ENCODE results near the gene PUSL1.
A peak's percentile ranks its signal among the peaks of the same experiment; 100 is the strongest.

PUSL1 gene

DNA sequence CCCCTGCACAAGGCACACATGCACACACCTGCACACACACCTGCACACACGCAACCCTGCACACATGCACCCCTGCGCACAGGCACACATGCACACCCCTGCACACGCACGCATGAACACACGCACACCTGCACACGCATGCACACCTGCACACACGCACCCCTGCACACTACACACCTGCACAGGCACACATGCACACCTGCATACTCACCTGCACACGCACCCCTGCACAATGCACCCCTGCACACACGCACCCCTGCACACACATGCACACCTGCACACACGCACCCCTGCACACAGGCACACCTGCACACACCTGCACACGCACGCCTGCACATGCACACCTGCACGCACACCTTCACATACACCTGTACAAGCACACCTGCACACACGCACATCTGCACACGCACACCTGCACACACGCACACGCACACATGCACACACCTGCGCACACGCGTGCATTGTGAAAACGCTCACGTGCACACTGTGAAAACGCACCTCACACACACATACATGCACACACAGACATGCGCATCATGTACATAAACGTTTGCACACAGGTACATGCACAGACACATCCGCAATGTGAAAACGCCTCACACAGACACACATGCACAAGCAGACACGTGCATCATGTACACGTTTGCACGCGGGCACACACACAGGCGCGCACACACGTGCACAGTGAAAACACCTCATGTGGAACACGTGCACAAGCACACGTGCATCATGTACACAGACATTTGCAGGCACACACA, 32.6 kb downstream of the PUSL1 start:
- DNase-seq (ENCODE audit: low spot score) = no peak

DNA sequence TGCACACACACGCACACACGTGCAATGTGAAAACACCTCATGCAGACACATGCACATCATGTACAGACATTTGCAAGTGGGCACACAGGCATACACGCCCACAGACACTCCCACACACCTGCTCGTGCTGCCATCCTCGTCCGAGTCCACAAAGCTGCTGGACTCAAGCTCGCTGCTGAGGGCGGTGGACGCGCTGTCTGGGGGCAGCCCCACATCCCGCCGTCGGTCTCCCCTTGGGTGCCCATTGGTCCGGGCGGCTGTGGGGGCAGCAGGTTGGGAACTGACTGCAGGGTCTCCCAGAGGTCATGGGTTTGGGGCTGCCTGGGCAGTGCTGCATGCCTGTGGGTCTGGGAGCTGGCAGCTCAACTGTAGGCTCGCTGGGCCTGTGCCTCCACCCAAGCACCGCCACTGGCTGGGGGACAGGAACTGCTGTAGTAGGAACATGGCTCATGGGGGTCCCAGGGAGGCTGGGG, 33.2 kb downstream of the PUSL1 start:
- DNase-seq (ENCODE audit: low spot score) = no peak

DNA sequence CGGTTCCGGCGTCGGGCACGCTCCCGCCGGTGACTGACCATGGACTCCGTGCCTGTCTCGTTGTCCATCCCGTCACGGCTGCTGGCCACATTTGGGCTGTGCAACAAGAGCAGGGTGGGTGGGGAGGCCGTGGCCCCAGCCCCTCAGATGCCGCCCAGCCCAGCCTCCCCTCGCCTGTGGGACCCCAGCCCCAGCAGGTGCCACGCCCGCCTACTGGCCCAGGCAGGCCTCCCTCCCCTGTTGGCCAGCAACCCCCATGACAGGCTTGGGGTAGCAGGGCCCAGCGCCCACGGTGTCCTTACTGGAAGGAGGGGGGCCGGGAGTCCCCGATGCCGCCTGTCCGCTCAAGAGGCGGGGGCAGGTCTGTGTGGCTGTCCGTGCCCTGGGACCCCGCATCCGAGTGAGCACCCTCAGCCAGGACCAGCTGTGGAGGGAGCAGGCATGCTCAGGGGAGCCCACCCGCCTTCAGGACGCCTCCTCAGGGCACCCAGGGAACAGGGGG, 33.7 kb downstream of the PUSL1 start:
- no peak for DNase-seq (ENCODE audit: low spot score)

DNA sequence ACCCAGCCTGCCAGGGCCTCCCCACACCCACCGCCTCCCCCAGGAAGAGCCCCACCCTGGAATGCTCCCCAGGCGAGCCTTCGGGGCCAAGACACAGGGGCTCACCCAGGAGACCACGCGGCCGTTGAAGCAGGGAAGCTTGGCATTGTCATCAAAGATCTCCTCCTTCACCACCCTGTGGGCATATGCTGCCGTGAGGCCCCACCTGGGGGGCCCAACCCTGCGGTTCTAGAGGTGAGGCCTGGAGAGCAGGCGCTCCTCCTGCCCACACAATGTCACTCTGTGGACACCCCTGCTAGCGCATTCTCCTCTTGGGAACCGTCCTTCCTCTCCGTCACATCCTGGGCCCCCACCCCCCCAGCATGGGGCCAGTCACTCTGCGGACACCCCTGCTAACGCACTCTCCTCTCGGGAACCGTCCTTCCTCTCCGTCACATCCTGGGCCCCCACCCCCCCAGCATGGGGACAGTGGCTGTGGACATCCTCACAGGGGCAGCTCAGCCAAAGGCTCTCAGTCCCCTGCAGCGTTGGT, 34.3 kb downstream of the PUSL1 start:
- no peak for DNase-seq (ENCODE audit: low spot score)

DNA sequence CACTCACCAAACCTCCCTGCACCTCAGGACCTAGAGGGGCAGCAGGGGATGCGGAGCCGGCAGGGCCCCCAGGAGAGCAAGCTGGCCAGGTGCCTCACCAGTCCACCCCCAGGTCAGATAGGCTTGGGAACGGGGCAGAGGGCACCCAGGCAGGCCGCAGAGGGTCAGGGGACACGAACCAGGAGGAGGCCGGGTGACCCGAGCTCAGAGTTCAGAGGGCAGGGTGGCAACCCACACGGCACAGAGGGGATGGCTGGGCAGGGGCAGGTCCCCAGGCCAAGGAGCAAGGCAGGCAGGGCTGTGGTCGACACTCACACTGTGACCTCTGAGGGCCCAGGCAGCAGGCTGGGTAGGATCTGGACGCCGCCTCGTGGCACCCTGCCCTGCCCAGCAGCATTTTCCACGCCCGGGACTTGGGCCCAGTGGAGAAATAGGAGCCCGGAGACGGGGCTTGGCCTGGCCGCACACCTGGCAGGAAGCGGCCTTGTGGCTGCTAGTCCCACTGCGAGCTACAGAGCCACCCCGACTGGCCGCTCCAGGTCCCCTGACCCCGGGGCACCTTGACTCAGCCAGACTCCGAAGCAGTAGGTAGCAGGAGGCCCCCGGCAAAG, 35.5 kb downstream of the PUSL1 start:
- no peak for DNase-seq (ENCODE audit: low spot score)

DNA sequence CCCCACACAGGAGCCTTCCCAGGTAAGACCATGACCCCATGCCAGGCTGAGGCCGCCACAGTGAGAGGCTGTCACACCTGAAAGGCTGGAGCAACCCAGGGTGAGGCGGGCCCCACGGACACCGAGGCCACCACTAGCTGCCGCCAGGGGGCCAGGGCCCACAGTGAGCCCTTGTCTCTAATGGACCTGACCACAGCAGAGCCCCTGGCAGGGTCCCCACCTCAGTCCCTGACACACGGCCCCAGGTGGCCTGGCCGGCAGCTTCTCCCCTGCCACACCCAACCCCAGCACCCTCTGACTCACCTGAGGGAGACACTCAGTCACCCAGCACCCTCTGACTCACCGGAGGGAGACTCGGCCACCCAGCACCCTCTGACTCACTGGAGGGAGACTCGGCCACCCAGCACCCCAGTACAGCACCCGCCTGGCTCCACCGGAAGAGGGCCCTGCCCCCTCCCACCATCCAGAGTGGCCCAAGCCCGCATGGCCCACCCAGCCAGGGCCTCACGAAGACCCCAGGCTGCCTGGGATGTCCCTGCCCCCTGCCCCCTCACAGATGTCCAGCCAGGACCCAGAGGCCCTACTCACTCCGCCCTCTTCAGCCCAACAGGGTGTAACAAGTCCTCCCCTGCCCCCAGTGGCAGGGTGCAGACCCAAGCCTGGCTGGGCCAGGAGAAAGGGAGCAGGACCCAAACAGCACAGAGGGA, 36.4 kb downstream of the PUSL1 start:
- peak; percentile 30 for DNase-seq (ENCODE audit: low spot score)

DNA sequence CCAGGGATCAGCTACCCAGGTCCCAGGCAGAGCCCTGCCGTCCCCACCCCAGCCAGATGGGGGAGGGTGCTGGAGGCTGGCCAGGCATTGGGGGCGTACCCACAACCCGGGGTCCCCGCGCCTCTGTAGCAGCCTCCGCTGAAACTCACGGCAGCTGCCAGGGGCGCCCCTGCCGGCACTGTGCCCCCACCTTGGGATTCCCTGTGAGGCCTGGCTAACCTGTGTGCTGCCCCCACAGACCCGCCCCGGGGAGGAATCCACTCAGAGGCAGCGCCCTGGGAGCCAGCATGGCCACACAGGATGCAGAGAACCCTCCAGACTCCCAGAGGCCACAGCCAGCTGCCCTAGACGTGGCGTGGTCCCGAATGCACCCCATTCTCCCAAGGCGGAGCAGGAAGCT, 37.0 kb downstream of the PUSL1 start:
- DNase-seq (ENCODE audit: low spot score) = no peak

DNA sequence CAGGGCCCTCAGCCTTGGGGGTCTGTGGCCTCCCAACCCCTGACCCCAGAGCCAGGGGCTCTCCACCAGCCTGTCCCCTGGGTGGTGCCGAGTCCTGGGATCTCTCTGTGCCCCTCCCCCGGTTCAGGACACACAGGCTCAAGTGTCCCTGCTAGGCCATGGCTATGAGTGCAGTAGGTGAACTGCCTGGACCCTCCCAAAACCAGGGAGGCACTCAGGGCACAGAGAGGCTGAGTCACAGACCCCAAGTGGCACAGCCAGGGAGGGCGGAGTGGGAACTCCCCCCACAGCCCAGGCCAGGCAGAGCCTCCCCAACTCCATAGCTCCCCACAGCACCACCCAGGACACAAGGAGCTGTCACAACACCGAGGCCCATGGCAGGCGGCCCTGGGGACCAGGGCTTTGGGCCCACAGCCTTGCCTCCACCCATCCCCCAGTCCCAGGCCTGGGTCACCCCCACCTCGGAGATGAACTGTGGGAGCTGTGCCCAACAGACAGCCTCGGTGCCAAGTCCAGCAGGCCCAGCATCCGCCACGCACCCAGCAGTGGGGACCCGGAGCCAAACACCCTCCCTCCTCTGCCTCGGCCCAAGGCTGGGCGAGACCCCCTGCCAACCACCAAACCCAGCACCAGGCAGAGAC, 37.6 kb downstream of the PUSL1 start:
- no peak for DNase-seq (ENCODE audit: low spot score)

DNA sequence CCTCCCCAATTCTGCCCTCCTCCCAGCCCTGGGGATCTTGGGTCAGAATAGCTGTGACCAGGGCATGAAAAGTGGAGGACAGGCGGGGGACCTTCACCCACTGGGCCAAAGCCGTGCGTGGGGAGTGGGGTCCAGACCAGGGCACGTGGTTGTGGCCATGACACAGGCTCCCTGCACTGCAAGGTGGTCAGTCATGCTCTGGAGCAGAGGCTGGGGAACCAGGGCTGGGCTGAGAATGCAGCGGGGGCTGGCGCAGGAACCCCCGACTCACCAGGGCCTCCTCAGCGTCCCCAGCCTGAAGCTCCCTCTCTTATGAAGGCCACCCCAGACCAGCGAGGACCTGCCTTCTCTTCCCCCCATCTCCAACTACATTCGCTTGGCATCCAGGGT, 38.1 kb downstream of the PUSL1 start:
- no peak for DNase-seq (ENCODE audit: low spot score)

DNA sequence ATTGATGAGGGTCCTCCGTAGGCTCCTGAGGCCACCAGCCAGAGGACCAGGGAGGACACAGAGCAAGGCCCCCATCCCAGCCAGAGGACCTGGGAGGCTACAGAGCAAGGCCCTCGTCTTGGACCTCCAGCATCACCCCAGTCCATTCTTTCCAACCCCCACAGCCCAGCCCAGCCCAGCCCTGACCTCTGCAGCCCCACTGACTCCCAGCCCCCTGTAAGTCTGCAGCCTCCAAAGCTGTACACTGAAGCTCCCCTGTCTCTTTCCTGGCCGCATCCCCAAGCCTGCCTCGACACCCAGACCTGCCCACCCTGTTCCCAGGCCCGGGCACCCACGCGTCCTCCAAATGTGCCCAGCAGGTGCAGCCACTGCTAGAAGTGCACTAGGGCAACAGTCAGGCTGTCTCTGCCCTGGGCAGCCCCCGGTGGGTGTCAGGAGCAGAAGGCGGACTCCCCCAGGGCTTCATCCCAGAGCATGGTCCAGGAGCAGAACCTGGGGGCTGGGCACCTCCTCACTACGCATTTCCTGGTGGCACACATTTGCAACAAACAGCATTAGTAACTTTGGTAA, 38.7 kb downstream of the PUSL1 start:
- no peak for DNase-seq (ENCODE audit: low spot score)

DNA sequence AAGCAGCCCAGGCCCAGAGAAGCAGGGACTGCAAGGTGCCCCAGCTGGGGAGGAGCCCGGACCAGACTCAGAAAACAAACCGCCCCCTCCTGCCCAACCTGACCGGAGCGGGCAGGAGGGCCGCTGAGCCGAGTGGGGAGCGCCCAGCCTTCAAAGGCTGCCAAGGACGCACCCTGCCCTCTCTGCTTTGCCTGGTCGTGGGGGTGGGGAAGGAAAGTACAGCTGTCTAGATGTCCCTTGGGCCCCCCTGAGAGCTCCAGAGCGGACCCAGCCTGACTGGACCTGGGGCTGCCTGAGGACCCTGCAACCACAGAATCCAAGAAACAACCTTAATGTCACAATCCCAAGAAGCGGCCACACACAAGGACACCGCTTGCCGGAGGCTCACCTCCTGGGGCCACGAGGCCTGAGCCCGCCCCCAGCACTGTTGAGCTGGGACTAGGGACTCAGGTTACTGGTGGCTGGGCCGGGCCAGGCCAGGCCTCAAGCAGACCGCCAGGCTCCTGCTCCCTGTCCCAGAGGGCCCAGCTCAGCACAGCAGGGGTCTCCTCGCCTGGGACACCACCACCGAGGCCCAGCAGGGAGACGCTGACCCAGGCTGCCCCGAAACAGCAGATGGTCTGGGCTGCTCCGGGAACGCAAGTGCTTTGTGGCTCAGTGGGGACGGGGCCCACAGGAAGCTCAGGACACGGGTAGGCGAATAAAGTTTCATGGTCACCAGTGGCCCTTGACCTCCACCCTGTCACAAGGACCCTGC, 39.4 kb downstream of the PUSL1 start:
- DNase-seq (ENCODE audit: low spot score) = no peak

DNA sequence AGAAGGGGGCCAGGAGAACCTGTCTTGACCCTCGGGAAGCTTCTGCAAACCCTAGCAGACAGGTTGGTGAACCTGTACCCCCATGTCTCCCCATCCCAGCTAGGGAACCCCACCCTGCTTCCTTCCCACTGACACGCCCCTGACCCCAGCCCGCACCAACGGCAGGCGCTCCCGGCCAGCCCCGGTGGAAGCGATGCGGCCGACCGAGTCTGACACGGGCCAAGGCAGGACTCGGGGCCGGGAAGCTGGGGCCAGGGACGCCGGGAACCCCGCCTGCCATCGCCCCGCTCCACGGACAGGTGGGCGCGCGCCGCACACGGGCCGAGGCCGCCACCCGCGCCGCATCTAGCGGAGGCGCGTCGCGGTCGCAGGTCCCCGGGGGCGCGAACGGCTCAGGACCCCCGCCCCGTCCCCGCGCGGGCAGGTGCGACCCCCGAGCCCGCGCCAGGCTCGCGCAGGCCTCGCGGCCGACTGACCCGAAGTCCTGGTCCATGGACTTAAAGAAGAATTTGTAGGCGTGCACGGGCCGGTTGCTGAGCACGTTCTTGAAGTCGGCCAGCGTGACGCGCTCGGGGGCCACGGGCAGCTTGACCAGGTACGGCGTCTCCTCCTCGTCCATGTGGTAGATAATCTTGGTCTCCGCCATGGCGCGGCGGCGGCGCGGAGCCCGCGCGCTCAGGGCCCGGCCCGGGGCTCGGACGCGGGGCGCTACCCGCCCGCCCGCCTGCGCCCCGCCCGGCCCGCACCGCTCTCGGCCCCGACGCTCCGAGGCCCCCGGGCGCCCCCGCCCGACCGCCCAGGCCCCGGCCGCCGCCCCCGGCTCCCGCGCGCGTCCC, 40.2 kb downstream of the PUSL1 start:
- DNase-seq (ENCODE audit: low spot score) = no peak

DNA sequence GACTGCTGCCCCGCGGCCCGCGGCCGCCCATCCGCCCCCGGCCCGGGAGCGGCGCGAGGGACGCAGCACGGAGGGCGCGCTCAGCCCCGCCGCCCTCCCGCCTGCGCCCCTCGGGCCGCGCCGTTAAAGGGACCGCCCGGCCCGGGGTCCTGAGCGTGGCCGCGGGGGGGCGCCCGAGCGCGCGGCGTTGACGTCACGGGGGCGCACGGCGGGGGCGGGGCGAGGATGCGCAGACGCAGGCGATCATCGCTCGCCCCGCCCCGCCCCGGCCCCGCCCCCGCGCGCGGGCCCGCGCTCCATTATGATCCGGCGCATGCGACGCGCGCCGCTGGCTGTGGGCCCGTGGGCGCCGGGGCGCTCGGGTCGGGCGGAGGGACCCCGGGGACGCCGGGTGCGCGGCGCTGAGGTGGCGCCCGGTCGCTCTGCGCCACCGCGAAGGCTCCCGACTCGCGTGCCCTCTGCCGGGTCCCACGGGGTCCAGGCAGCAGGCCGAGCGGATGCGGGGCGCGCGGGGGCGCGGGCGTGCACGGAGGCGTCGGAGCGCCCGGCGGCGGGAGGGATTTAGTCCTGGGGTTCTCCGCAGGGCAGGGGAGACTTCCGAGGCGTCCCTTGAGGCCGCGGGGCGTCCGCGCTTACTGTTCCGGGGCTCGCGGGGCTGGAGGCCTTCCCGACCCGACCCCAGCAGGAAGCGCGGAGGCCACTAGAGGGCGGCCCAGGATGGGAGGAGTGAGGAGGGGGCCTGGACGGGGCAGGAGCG, 41.0 kb downstream of the PUSL1 start, which contains the start of gene DVL1:
DVL1 (minus strand) TSS at position 163 of the 757 bp plus-strand sequence. CDS start 353 bp downstream, outside the sequence.
- peak; percentile 60 for DNase-seq (ENCODE audit: low spot score)

DNA sequence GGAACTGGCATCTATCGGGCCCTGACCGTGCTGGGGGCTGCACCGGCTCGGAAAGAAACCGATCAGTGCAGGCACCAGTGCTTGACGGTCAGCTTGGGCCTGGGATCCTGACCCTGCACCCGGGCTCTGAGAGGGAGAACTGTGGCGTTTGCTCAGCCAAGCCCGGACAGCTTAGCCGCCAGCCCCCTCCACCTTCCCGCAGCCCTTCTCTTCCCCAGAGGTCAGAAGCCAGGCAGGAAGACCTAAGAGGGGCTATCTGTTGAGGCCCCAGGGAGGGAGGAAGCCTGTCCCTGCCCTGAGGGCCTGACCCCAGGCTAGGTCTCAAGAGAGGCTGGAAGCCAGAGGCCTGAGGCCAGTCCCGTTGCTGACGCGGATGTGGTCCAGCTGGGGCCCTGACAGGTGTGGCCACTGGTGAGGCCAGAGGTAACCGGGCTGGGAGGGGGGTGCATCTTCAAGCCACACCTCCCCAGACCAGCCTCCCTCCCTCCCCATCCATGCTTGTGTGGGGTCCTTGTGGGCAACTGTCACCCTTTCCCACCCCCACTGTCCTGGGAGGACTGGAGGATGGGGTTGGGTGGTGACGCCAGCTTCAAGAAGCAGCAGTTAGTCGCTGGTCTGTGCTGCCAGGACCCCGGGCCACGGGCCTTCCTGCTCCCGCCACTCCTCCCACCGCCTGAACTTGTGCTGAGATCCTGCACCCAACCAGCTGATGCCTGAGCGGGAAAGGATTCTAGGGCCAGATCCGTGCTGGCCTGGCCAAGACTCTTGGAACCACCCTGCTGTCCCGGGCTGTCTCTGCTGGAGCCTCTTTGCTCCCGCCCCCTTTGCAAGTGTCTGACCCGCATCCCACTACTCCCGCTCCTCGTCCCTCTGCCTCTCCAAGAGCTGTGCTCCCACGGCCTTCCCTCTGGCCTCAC, 43.4 kb downstream of the PUSL1 start:
- no peak for DNase-seq (ENCODE audit: low spot score)

DNA sequence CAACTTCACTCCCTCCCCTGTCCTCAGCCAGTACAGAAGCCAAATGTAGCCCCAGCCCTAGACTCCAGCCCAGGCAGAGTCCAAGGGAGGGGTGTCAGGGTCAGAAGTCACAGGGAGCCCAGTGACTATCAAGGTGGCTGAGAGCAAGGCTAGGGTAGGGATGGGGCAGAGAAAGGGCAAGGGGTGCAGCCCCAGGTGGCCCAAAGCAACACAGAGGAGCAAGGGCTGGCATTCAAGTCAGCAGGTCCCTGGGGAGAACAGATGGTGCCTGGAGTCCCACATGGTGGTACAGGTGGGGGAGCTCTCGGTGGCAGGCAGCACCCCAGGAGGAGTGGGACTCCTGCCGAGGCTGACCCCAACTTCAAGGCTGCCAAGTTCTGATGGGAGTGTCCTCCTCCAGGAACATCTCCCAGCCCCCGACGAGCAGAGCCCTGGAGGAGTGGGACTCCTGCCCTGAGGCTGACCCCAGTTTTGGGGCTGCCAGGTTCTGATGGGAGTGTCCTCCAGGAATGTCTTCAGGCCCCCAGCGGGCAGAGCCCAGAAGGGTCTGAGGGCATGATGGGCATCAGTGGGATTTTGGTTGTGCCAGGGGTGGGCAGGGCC, 44.5 kb downstream of the PUSL1 start:
- no peak for DNase-seq (ENCODE audit: low spot score)

DNA sequence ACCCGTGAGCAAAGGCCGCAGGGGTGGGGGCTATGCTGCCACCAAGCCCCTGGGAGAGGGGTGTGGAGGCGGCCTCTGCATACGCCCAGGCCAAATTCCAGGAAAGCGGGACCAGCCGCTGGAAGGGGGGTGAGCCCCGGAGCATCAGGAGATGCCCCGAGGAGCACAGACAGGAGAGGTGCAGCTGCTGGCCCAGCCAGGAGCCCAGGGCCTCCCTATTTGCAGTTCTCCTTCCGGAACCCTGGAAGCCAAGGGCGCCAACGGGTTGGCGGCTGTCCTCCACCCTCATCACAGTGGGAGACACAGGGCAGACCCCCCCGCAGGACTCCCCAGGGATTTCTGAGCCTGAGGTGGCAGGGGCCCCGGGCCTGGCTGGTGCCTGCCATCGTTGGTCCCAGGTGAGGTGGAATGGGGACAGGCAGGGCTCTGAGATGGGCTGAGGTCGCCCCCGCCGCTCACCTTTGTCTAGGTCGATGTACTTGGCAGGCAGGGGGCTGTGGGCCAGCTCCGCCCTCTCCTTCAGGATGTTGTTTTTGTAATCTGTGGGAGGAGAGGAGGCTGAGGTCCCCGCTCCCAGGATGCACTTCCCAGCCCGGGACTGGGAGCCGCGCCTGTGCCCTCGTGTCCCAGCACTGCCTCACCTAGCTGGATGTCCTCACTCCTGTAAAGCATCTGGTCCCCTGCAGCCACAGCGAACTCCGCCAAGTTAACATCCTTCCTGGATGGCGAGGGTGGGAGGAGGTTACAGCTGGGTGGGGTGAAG, 45.2 kb downstream of the PUSL1 start:
- no peak for DNase-seq (ENCODE audit: low spot score)

Data from CD4-positive, alpha-beta T cell treated with Interleukin-6 at 100 ng/mL for 8 hours (primary cell).